Liver (tissue), 9 donors: ENCODE results near the gene KRCC1. TPM values are rescaled to one million over a fixed set of nuclear protein-coding genes. Genes with fewer than 3 reads are reported as not detected.
A peak's percentile ranks its signal among the peaks of the same experiment; 100 is the strongest.

Experiments used
- DNase-seq: peaks from one replicate; pipeline ENCODE4 v3.0.0-alpha.2; 2017; ENCODE audit warnings: low spot score
- H3K27ac ChIP-seq, 2 donors: one replicate each; pipeline ENCODE4 v1.7.0; 2013; ENCODE audit warnings: inconsistent platforms in 2 of 2, low read length in 2 of 2, control low read depth in 1 of 2, low read depth in 1 of 2, mild to moderate bottlenecking in 1 of 2
- H3K27me3 ChIP-seq, 4 donors: one replicate each; pipeline versions ENCODE4 v1.6.1 to v1.7.0; 2013; ENCODE audit warnings: low read length in 3 of 4, inconsistent platforms in 1 of 4, mild to moderate bottlenecking in 1 of 4, moderate library complexity in 1 of 4; ENCODE audit not compliant: control insufficient read depth in 4 of 4, insufficient read depth in 4 of 4
- H3K36me3 ChIP-seq, 4 donors: one replicate each; pipeline versions ENCODE4 v1.6.1 to v1.7.0; 2013; ENCODE audit warnings: low read length in 3 of 4, mild to moderate bottlenecking in 3 of 4, low read depth in 1 of 4, moderate library complexity in 1 of 4; ENCODE audit not compliant: control insufficient read depth in 4 of 4, insufficient read depth in 3 of 4
- H3K4me1 ChIP-seq, 4 donors: one replicate each; pipeline versions ENCODE4 v1.6.1 to v1.7.0; 2013; ENCODE audit warnings: low read length in 3 of 4, mild to moderate bottlenecking in 3 of 4, moderate library complexity in 1 of 4; ENCODE audit not compliant: control insufficient read depth in 4 of 4, insufficient read depth in 4 of 4
- H3K4me3 ChIP-seq, 3 donors: one replicate each; pipeline versions ENCODE4 v1.6.1 to v1.7.0; 2013; ENCODE audit warnings: low read length in 3 of 3, control low read depth in 1 of 3, low read depth in 1 of 3, mild to moderate bottlenecking in 1 of 3
- H3K9ac ChIP-seq, 2 donors: one replicate each; pipeline ENCODE4 v1.7.0; 2013; ENCODE audit warnings: low read length in 2 of 2, mild to moderate bottlenecking in 2 of 2, moderate library complexity in 2 of 2, control low read depth in 1 of 2, low read depth in 1 of 2
- H3K9me3 ChIP-seq, 4 donors: one replicate each; pipeline versions ENCODE4 v1.6.1 to v1.7.0; 2013; ENCODE audit warnings: low read length in 3 of 4; ENCODE audit not compliant: control insufficient read depth in 4 of 4
- EGR1 ChIP-seq, 2 donors: IDR thresholded peaks; 2 replicates each; pipeline ENCODE4 v1.6.1; 2016 to 2018; ENCODE audit warnings: antibody characterized with exemption in 2 of 2, low read depth in 2 of 2
- FOXA2 ChIP-seq: IDR thresholded peaks from 2 replicates; pipeline ENCODE4 v1.6.1; 2016; ENCODE audit warnings: antibody characterized with exemption
- HNF4A ChIP-seq, 2 donors: conservative IDR thresholded peaks; 2 replicates each; pipeline ENCODE4 v1.6.1; 2016; ENCODE audit warnings: antibody characterized with exemption in 2 of 2, mild to moderate bottlenecking in 2 of 2
- HNF4G ChIP-seq: IDR thresholded peaks from 2 replicates; pipeline ENCODE4 v1.6.1; 2016; ENCODE audit warnings: antibody characterized with exemption
- JUND ChIP-seq, 2 donors: IDR thresholded peaks; 2 replicates each; pipeline ENCODE4 v1.6.1; 2016; ENCODE audit warnings: antibody characterized with exemption in 2 of 2
- NR2F2 ChIP-seq: IDR thresholded peaks from 2 replicates; pipeline ENCODE4 v1.6.1; 2016; ENCODE audit warnings: antibody characterized with exemption
- RAD21 ChIP-seq, 2 donors: IDR thresholded peaks; 2 replicates each; pipeline ENCODE4 v1.6.1; 2016; ENCODE audit warnings: antibody characterized with exemption in 2 of 2, mild to moderate bottlenecking in 2 of 2
- RXRA ChIP-seq, 2 donors: IDR thresholded peaks; 2 replicates each; pipeline ENCODE4 v1.6.1; 2017 to 2018; ENCODE audit warnings: antibody characterized with exemption in 2 of 2, mild to moderate bottlenecking in 1 of 2
- SP1 ChIP-seq: IDR thresholded peaks from 2 replicates; pipeline ENCODE4 v1.6.1; 2018; ENCODE audit warnings: antibody characterized with exemption, mild to moderate bottlenecking
- YY1 ChIP-seq: IDR thresholded peaks from 2 replicates; pipeline ENCODE4 v1.6.1; 2016; ENCODE audit warnings: antibody characterized with exemption, mild to moderate bottlenecking
- WGBS: extraction: QIAGEN DNeasy Blood & Tissue Kit; methylation state at CpG from one replicate; pipeline ENCODE4 v1.1.7; 2013; 5-methylcytosine and 5-hydroxymethylcytosine counted together
- polyA plus RNA-seq, 2 donors: library from polyadenylated mRNA; stranded (reverse) in 1 of 2; unstranded in 1 of 2; fragments of 200-250 nt in 1 of 2; fragments of >200 nt in 1 of 2; fragmentation: Nextera tagmentation in 1 of 2; extraction: Ambion mirVana in 1 of 2; gene quantifications; one replicate each; pipeline versions ENCODE4 v1.2.1 to v1.2.3, GENCODE V29; 2013 to 2015
- total RNA-seq, 2 donors: library from RNA; depleted of rRNA; stranded (reverse); fragments of >200 nt; gene quantifications; one replicate each; pipeline ENCODE4 v1.2.3, GENCODE V29; 2014
- TF ChIP-seq, protein P1 (sequence below): IDR thresholded peaks from 2 replicates; pipeline ENCODE4 v1.6.1; 2016; ENCODE audit warnings: antibody characterized with exemption, mild to moderate bottlenecking
- TF ChIP-seq, protein P2 (sequence below): IDR thresholded peaks from 2 replicates; pipeline ENCODE4 v1.6.1; 2016; ENCODE audit warnings: antibody characterized with exemption
- TF ChIP-seq, protein P3 (sequence below): fragments of 150-350 bp; IDR thresholded peaks from 2 replicates; pipeline ENCODE4 v1.5.1; 2017; ENCODE audit warnings: improper control_type of control experiment, low read depth, low read length; ENCODE audit not compliant: missing input control
- TF ChIP-seq, protein P4 (sequence below): IDR thresholded peaks from 2 replicates; pipeline ENCODE4 v1.6.1; 2016; ENCODE audit warnings: antibody characterized with exemption
- donor health status: healthy.
- donor health status: healthy.
- donor health status: healthy.
- donor health status: healthy.
- donor health status: healthy.

KRCC1 gene
- total and polyA plus RNA-seq, 4 donors: 7.0 to 14.8 (median 11.5) TPM

DNA sequence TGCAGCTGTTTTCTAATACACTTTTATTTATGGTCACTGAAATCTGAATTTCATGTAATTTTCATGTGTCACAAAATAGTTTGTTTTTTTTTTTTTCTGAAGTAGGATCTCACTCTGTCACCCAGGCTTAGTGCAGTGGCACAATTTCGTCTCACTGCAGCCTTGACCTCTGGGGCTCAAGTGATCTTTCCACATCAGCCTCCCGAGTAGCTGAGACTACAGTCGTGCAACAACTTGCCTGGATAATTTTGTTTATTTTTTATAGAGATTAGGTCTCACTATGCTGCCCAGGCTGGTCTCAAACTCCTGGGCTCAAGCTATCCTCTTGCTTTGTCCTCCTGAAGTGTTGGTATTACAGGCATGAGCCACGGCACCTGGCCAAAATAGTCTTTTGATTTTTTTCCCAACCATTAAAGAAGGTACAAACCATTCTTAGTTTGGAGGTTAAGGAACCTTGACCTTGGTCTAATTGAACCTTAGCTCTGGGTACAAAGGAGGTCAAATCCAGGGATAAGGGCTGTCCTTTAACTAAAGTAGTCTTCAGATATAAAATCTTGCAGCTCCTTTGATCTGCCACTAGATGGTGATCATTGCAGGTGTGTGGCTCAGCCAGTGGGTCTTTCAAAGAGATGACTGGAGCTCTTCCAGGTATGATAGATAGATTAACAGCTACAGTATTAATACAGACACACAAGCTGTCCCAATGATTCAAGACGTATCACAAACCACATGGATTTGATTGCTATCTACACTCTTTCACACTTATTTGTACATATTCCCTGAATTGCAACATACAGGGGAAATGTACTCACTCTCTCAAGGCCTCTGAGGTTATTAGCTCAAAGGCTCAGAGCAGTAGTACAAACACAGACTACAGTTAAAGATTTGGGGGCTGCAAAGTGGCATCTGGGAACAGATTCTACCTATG is 4.7 kb upstream of the KRCC1 start:
- no peaks in the 10 kb centered on the region for H3K36me3 ChIP-seq
- no peaks in the 10 kb centered on the region for H3K27me3 ChIP-seq
- no peak for DNase-seq
- no peak overlapping the region for H3K4me3 ChIP-seq
- WGBS: 22% methylated on average over 5 of the region's 5 CpGs
- peak; percentile 39 to 94 for TF ChIP-seq HNF4A (conservative IDR thresholded peaks at IDR 0.05)
- no peak for TF ChIP-seq YY1
- TF ChIP-seq JUND (IDR thresholded peaks at IDR 0.05): no peak
- TF ChIP-seq RXRA (IDR thresholded peaks at IDR 0.05): peak; percentile 16 to 71
- TF ChIP-seq RAD21 (IDR thresholded peaks at IDR 0.05): peak; percentile 97 to 98
- no peak for TF ChIP-seq FOXA2
- peak; percentile 54 for TF ChIP-seq HNF4G
- TF ChIP-seq NR2F2: peak; percentile 73
- TF ChIP-seq, protein P1, sequence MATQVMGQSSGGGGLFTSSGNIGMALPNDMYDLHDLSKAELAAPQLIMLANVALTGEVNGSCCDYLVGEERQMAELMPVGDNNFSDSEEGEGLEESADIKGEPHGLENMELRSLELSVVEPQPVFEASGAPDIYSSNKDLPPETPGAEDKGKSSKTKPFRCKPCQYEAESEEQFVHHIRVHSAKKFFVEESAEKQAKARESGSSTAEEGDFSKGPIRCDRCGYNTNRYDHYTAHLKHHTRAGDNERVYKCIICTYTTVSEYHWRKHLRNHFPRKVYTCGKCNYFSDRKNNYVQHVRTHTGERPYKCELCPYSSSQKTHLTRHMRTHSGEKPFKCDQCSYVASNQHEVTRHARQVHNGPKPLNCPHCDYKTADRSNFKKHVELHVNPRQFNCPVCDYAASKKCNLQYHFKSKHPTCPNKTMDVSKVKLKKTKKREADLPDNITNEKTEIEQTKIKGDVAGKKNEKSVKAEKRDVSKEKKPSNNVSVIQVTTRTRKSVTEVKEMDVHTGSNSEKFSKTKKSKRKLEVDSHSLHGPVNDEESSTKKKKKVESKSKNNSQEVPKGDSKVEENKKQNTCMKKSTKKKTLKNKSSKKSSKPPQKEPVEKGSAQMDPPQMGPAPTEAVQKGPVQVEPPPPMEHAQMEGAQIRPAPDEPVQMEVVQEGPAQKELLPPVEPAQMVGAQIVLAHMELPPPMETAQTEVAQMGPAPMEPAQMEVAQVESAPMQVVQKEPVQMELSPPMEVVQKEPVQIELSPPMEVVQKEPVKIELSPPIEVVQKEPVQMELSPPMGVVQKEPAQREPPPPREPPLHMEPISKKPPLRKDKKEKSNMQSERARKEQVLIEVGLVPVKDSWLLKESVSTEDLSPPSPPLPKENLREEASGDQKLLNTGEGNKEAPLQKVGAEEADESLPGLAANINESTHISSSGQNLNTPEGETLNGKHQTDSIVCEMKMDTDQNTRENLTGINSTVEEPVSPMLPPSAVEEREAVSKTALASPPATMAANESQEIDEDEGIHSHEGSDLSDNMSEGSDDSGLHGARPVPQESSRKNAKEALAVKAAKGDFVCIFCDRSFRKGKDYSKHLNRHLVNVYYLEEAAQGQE: no peak
- TF ChIP-seq, protein P2, sequence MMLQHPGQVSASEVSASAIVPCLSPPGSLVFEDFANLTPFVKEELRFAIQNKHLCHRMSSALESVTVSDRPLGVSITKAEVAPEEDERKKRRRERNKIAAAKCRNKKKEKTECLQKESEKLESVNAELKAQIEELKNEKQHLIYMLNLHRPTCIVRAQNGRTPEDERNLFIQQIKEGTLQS: no peak
- no peak for TF ChIP-seq EGR1 (IDR thresholded peaks at IDR 0.05; ENCODE audit: low read depth in 2 of 2)
- TF ChIP-seq, protein P3, sequence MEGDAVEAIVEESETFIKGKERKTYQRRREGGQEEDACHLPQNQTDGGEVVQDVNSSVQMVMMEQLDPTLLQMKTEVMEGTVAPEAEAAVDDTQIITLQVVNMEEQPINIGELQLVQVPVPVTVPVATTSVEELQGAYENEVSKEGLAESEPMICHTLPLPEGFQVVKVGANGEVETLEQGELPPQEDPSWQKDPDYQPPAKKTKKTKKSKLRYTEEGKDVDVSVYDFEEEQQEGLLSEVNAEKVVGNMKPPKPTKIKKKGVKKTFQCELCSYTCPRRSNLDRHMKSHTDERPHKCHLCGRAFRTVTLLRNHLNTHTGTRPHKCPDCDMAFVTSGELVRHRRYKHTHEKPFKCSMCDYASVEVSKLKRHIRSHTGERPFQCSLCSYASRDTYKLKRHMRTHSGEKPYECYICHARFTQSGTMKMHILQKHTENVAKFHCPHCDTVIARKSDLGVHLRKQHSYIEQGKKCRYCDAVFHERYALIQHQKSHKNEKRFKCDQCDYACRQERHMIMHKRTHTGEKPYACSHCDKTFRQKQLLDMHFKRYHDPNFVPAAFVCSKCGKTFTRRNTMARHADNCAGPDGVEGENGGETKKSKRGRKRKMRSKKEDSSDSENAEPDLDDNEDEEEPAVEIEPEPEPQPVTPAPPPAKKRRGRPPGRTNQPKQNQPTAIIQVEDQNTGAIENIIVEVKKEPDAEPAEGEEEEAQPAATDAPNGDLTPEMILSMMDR: peak; percentile 78
- H3K4me1 ChIP-seq: peaks cover 0 to 6% (median 5%) of the 10 kb centered on the region in 4 donors
- H3K27ac ChIP-seq: no peak overlapping the region
- no peak overlapping the region for H3K9ac ChIP-seq
- H3K9me3 ChIP-seq: no peaks in the 10 kb centered on the region

DNA sequence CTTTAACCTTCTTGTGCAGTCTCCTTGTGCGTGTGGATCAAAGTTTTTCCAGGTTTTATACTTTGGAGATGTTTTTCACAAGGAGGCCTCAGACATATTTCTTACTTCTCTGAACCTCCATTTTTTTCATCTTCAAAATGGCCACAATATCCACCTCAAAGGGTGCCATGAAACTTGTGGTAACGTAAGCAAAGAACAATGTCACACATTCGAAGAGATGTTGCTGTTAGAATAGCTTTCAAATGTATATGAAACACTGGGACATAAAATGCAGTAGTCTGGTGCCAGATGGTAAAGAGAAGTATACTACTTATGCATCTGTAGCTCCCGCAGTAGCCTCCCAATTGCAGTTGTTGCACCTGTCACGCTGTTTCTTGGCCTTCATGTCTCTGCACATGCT is 2.6 kb upstream of the KRCC1 start:
- Histone ChIP-seq H3K27ac (no peak overlapping the region), H3K27me3 (no peaks in the 10 kb centered on the region), H3K36me3 (no peaks in the 10 kb centered on the region), H3K9ac (no peak overlapping the region), H3K4me3 (no peak overlapping the region), H3K9me3 (no peaks in the 10 kb centered on the region), H3K4me1 (peaks cover 4 to 22% (median 13%) of the 10 kb centered on the region in 4 donors)
- 94% methylated on average over 5 of the region's 5 CpGs for WGBS
- no peak for TF ChIP-seq RAD21 (IDR thresholded peaks at IDR 0.05)
- TF ChIP-seq SP1: no peak
- TF ChIP-seq, protein P1: no peak
- no peak for TF ChIP-seq RXRA (IDR thresholded peaks at IDR 0.05)
- TF ChIP-seq FOXA2: no peak
- TF ChIP-seq, protein P4, sequence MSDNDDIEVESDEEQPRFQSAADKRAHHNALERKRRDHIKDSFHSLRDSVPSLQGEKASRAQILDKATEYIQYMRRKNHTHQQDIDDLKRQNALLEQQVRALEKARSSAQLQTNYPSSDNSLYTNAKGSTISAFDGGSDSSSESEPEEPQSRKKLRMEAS: no peak
- no peak for TF ChIP-seq HNF4G
- TF ChIP-seq YY1: no peak
- DNase-seq: no peak
